GM12865 (cell line): Measurements from ENCODE around the gene C12orf43.

Experiments
- DNase-seq: peaks from one replicate; pipeline ENCODE4 v3.0.0; 2010; ENCODE audit warnings: low read depth
- H3K4me3 ChIP-seq: 2 replicates; pipeline ENCODE4 v1.5.1; 2011; ENCODE audit warnings: mild to moderate bottlenecking, low read depth, low read length, control low read depth
- TF ChIP-seq, protein P1 (sequence below): IDR thresholded peaks from 2 replicates; pipeline ENCODE4 v1.5.1; 2011; ENCODE audit warnings: low read length, control low read depth, low read depth, inconsistent platforms; ENCODE audit not compliant: insufficient read depth; ENCODE audit errors: missing control alignments

C12orf43 gene

GRCh38 chr12:120959111-120959878 is 57.0 kb downstream of the C12orf43 start:
- TF ChIP-seq, protein P1, sequence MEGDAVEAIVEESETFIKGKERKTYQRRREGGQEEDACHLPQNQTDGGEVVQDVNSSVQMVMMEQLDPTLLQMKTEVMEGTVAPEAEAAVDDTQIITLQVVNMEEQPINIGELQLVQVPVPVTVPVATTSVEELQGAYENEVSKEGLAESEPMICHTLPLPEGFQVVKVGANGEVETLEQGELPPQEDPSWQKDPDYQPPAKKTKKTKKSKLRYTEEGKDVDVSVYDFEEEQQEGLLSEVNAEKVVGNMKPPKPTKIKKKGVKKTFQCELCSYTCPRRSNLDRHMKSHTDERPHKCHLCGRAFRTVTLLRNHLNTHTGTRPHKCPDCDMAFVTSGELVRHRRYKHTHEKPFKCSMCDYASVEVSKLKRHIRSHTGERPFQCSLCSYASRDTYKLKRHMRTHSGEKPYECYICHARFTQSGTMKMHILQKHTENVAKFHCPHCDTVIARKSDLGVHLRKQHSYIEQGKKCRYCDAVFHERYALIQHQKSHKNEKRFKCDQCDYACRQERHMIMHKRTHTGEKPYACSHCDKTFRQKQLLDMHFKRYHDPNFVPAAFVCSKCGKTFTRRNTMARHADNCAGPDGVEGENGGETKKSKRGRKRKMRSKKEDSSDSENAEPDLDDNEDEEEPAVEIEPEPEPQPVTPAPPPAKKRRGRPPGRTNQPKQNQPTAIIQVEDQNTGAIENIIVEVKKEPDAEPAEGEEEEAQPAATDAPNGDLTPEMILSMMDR: no peak
- DNase-seq: no peak

GRCh38 chr12:120956579-120957300 is 59.5 kb downstream of the C12orf43 start:
- DNase-seq: no peak
- H3K4me3 ChIP-seq: no peak overlapping the region
- TF ChIP-seq, protein P1: no peak

More at GRCh38 chr12:120959111-120959878, 57.0 kb downstream of the C12orf43 start:
- no peak overlapping the region for H3K4me3 ChIP-seq

DNA sequence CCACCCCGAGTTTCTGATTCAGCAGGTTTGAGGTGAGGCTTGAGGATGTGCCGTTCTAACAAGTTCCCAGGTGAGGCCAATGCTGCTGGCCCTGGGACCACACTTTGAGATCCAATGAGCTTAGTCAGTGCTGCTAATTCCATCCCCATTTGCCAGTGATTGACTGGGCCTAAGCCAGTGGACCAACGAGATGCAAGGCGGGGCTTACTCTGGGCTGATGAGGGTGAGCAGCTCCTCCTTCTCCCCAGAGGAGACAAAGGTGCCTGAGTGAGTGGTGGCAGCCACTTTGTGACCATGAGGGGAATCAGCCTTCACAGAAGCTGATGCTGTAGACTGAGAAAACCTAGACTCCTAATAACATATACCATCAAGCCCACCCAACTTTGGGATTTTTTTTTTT is 61.1 kb downstream of the C12orf43 start:
- TF ChIP-seq, protein P1: no peak
- no peak overlapping the region for H3K4me3 ChIP-seq
- no peak for DNase-seq

DNA sequence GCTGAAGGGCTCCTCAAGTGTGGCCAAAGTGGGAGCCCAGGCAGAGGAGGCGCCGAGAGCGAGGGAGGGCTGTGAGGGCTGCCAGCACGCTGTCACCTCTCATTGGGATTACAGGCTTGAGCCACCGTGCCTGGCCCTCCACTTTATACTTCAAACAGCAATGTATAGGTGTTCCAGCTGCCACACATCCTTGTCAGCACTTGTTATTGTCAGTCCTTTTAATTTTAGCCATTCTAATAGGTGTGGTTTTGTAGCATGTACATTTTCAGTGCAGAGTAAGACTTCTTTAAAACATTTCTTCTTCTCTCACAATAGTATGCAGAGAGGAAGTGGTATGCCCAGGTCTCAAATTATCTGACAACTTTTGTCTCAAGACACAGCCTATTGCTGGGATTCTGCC is 65.5 kb downstream of the C12orf43 start:
- TF ChIP-seq, protein P1: no peak
- no peak overlapping the region for H3K4me3 ChIP-seq
- DNase-seq: no peak
